Psoas muscle (tissue), 8 donors: ENCODE results near the gene CZIB. TPM values are rescaled to one million over a fixed set of nuclear protein-coding genes. Genes with fewer than 3 reads are reported as not detected.

Source experiments
- ATAC-seq, 4 donors: fragments of 200-7000 bp; cut with Tn5 transposase; one replicate each; pipeline ENCODE4 v1.9.1; 2020; ENCODE audit warnings: moderate library complexity in 3 of 4, mild to moderate bottlenecking in 2 of 4
- DNase-seq, 2 donors: peaks; one replicate each; pipeline ENCODE4 v3.0.0-alpha.2; 2020
- H3K27ac ChIP-seq: fragments of 200-600 bp; one replicate; pipeline ENCODE4 v1.8.0; 2022
- H3K27me3 ChIP-seq, 3 donors: fragments of 200-600 bp in 1 of 3; one replicate each; pipeline versions ENCODE4 v1.6.1 to v1.8.0; 2013 to 2022; ENCODE audit warnings: low read length in 2 of 3, mild to moderate bottlenecking in 2 of 3, moderate library complexity in 1 of 3; ENCODE audit not compliant: insufficient read depth in 3 of 3
- H3K36me3 ChIP-seq, 2 donors: fragments of 200-600 bp in 1 of 2; one replicate each; pipeline versions ENCODE4 v1.6.1 to v1.8.0; 2013 to 2022; ENCODE audit warnings: low read depth in 1 of 2, mild to moderate bottlenecking in 1 of 2, moderate library complexity in 1 of 2; ENCODE audit not compliant: insufficient read depth in 1 of 2
- H3K4me1 ChIP-seq: fragments of 200-600 bp; one replicate; pipeline ENCODE4 v1.8.0; 2022
- H3K4me3 ChIP-seq: fragments of 200-600 bp; one replicate; pipeline ENCODE4 v1.8.0; 2022; ENCODE audit warnings: mild to moderate bottlenecking
- H3K9me3 ChIP-seq: fragments of 200-600 bp; one replicate; pipeline ENCODE4 v1.8.0; 2022
- CTCF ChIP-seq: fragments of 200-600 bp; IDR thresholded peaks from one replicate; pipeline ENCODE4 v1.8.0; 2022; ENCODE audit warnings: antibody characterized with exemption
- WGBS, 3 donors: extraction: QIAGEN DNeasy Blood & Tissue Kit; methylation state at CpG; one replicate each; pipeline versions ENCODE4 v1.1.6 to v1.1.7; 2013; 5-methylcytosine and 5-hydroxymethylcytosine counted together
- intact Hi-C, 2 donors: fragments of 100-400 bp; cut with DNase I; formaldehyde crosslinking; loops; one replicate each; pipeline versions ENCODE4 v1.11.0 to v1.14.2; 2022
- polyA plus RNA-seq, 3 donors: library from polyadenylated mRNA; stranded (reverse); fragments of 200-250 nt; gene quantifications; one replicate each; pipeline ENCODE4 v1.2.3, GENCODE V29; 2013
- total RNA-seq, 4 donors: library from RNA; stranded (reverse); fragmentation: NEBNext Ultra II Directional in 2 of 4; extraction: Animal tissue kit (Norgen Biotek cat#: 25700) in 2 of 4; gene quantifications; one replicate each; pipeline versions ENCODE4 v1.2.1 to v1.2.4, GENCODE V29; 2021 to 2023
- donor health status: healthy with polysubstance abuse.
- donor health status: DM: no; HTN: no; CAD: no; lungs with moderate emphysema.
- donor health status: Bipolar disorder and iron deficiency.
- donor health status: healthy.
- donor health status: DM: yes; HTN: yes; CAD: no.
- donor health status: DM: no; HTN: no; CAD: no.
- donor health status: DM: no; HTN: no; CAD: no.
- donor health status: DM: yes; HTN: yes; CAD: no.

CZIB gene
- total and polyA plus RNA-seq, 7 donors = 47.8 to 70.9 (median 52.7) TPM

- TF ChIP-seq CTCF = no peak
- intact Hi-C loops = no loop called here
- no peak overlapping the region for H3K27ac ChIP-seq
- no peaks in the 10 kb centered on the region for H3K9me3 ChIP-seq
- ATAC-seq (peak in 2 of 4 donors; percentile 39 to 79), DNase-seq (no peak)
- no peaks in the 10 kb centered on the region for H3K4me1 ChIP-seq
- 80 to 91% (median 88%) methylated on average over 4 of the region's 4 CpGs for WGBS, 3 donors
- no peak overlapping the region for H3K4me3 ChIP-seq
- H3K27me3 ChIP-seq = no peaks in the 10 kb centered on the region
- no peaks in the 10 kb centered on the region for H3K36me3 ChIP-seq
These were observed 45.1 kb upstream of the CZIB start for GRCh38 chr1:53265581-53265980.

GRCh38 chr1:53264048-53264447 lies 43.6 kb upstream of the CZIB start:
- H3K36me3 ChIP-seq = no peaks in the 10 kb centered on the region
- no peak overlapping the region for H3K27ac ChIP-seq
- no peak for TF ChIP-seq CTCF
- no peak overlapping the region for H3K4me3 ChIP-seq
- 93 to 96% (median 96%) methylated on average over 11 of the region's 11 CpGs for WGBS, 3 donors
- intact Hi-C loops = no loop called here
- no peaks in the 10 kb centered on the region for H3K4me1 ChIP-seq
- ATAC-seq = no peak
- no peak for DNase-seq
- no peaks in the 10 kb centered on the region for H3K27me3 ChIP-seq
- H3K9me3 ChIP-seq = no peaks in the 10 kb centered on the region

GRCh38 chr1:53262000-53262399 lies 41.6 kb upstream of the CZIB start:
- intact Hi-C loops = no loop called here

GRCh38 chr1:53260631-53261247 lies 40.3 kb upstream of the CZIB start:
- intact Hi-C loops = no loop called here
- no peak for TF ChIP-seq CTCF
- no peaks in the 10 kb centered on the region for H3K4me1 ChIP-seq
- WGBS, 3 donors = 83 to 90% (median 86%) methylated on average over 4 of the region's 4 CpGs
- no peaks in the 10 kb centered on the region for H3K36me3 ChIP-seq
- no peak for ATAC-seq
- H3K4me3 ChIP-seq = no peak overlapping the region
- H3K27me3 ChIP-seq = no peaks in the 10 kb centered on the region
- H3K27ac ChIP-seq = no peak overlapping the region
- DNase-seq = no peak
- H3K9me3 ChIP-seq = no peaks in the 10 kb centered on the region

More at GRCh38 chr1:53262000-53262399, 41.6 kb upstream of the CZIB start:
- Histone ChIP-seq H3K27me3 (no peaks in the 10 kb centered on the region), H3K4me3 (no peak overlapping the region), H3K4me1 (no peaks in the 10 kb centered on the region), H3K36me3 (no peaks in the 10 kb centered on the region), H3K9me3 (no peaks in the 10 kb centered on the region), H3K27ac (no peak overlapping the region)
- TF ChIP-seq CTCF = no peak
- 88 to 96% (median 94%) methylated on average over 3 of the region's 3 CpGs for WGBS, 3 donors
- ATAC-seq = no peak
- no peak for DNase-seq

GRCh38 chr1:53259932-53260331 lies 39.5 kb upstream of the CZIB start:
- 85 to 97% (median 88%) methylated on average over 2 of the region's 2 CpGs for WGBS, 3 donors
- TF ChIP-seq CTCF = no peak
- Histone ChIP-seq H3K27me3 (no peaks in the 10 kb centered on the region), H3K4me3 (no peak overlapping the region), H3K36me3 (no peaks in the 10 kb centered on the region), H3K9me3 (no peaks in the 10 kb centered on the region), H3K4me1 (no peaks in the 10 kb centered on the region), H3K27ac (no peak overlapping the region)
- no peak for ATAC-seq
- intact Hi-C loops = no loop called here
- no peak for DNase-seq
